Measurements from ENCODE around the gene NEURL4.
A peak's percentile ranks its signal among the peaks of the same experiment; 100 is the strongest.
"Not testable (repeated sequence)": the region's sequence is repeated elsewhere in the genome, so short reads cannot be mapped to it uniquely, and the experiment has no call there.

NEURL4 gene

DNA sequence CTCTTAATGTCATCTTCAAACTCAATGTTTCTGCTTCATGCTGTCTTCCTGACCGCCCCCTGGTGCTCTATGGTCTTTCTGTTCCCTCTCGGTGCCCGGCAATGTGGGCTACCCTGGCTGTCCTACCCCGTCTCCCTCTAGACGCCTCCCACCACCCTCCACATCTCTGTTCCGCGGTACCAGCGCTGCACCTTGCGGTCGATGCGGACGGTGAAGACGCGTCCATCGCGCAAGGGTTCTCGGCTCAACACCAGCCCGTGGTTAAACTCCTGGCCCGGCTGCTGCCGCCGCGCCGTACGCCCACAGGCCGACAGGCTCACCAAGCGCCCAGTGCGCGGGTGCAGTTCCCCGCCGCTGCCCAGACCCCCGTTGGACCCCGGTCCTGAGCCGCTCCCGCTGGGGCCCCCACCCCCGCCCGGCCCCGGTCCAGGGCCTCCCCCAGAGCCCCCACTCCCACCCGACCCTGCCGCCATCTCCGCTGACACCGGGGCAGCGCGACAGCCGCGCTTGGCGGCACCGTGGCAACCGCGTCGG lies at the start of gene NEURL4:
TSS of gene NEURL4 (minus strand) at position 496 of the 534 bp plus-strand sequence. CDS start at position 473, 23 bp downstream.
- peaks cover 4% of the 10 kb centered on the region for H3K27me3 Mint-ChIP-seq (ENCODE audit: low read depth, poor library complexity)
- H3K4me3 Mint-ChIP-seq: peak within 1 kb of the TSS; percentile 99
- H3K27ac Mint-ChIP-seq: peak within 1 kb of the TSS; percentile 99
- H3K9me3 Mint-ChIP-seq: no peaks in the 10 kb centered on the region
- DNase-seq: no peak
- H3K36me3 Mint-ChIP-seq (ENCODE audit: low read depth): no peaks in the 10 kb centered on the region
- TF ChIP-seq, protein P1, sequence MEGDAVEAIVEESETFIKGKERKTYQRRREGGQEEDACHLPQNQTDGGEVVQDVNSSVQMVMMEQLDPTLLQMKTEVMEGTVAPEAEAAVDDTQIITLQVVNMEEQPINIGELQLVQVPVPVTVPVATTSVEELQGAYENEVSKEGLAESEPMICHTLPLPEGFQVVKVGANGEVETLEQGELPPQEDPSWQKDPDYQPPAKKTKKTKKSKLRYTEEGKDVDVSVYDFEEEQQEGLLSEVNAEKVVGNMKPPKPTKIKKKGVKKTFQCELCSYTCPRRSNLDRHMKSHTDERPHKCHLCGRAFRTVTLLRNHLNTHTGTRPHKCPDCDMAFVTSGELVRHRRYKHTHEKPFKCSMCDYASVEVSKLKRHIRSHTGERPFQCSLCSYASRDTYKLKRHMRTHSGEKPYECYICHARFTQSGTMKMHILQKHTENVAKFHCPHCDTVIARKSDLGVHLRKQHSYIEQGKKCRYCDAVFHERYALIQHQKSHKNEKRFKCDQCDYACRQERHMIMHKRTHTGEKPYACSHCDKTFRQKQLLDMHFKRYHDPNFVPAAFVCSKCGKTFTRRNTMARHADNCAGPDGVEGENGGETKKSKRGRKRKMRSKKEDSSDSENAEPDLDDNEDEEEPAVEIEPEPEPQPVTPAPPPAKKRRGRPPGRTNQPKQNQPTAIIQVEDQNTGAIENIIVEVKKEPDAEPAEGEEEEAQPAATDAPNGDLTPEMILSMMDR (IDR thresholded peaks at IDR 0.05): no peak
- peaks cover 47% of the 10 kb centered on the region for H3K4me1 Mint-ChIP-seq

DNA sequence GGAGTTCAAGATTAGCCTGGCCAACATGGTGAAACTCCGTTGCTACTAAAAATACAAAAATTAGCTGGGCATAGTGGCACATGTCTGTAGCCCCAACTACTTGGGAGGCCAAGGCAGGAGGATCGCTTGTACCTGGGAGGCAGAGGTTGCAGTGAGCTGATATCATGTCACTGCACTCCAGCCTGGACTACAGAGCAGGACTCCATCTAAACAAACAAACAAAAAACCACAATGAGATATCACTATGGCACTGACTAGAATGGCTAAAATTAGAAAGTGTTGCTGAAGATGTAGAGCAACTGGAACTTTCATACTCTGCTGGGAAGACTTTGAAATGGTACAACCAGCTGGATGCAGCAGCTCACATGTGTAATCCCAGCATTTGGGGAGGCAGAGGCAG lies 45.2 kb upstream of the NEURL4 start:
- H3K27ac Mint-ChIP-seq: no peak overlapping the region
- no peaks in the 10 kb centered on the region for H3K36me3 Mint-ChIP-seq (ENCODE audit: low read depth)

DNA sequence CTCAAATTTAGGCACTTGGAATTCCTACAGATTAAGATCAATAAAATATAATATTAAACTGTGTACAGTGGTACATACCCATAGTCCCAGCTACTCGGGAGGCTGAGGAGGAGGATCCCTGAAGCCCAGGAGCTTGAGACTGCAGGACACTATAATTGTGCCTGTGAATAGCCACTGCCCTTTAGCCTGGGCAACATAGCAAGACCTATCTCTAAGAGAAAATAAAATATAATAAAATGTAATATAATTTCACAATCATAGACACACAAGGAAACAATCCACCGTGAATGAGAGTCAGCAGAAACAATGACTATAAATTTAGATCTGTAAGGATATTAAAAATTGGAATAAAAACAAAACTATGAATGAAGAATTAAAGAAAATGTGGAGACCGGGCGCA lies 41.7 kb upstream of the NEURL4 start:
- Mint-ChIP-seq H3K27ac (no peak overlapping the region), H3K4me1 (no peaks in the 10 kb centered on the region), H3K27me3 (ENCODE audit: low read depth, poor library complexity) (peaks cover 40% of the 10 kb centered on the region), H3K9me3 (no peaks in the 10 kb centered on the region), H3K4me3 (no peak overlapping the region), H3K36me3 (ENCODE audit: low read depth) (no peaks in the 10 kb centered on the region)
- TF ChIP-seq, protein P1 (IDR thresholded peaks at IDR 0.05): no peak
- DNase-seq: no peak

More for the DNA sequence above, 45.2 kb upstream of the NEURL4 start:
- Mint-ChIP-seq H3K4me1 (no peaks in the 10 kb centered on the region), H3K9me3 (peaks cover 18% of the 10 kb centered on the region), H3K27me3 (ENCODE audit: low read depth, poor library complexity) (peaks cover 50% of the 10 kb centered on the region), H3K4me3 (no peak overlapping the region)
- no peak for DNase-seq
- TF ChIP-seq, protein P1 (IDR thresholded peaks at IDR 0.05): no peak

DNA sequence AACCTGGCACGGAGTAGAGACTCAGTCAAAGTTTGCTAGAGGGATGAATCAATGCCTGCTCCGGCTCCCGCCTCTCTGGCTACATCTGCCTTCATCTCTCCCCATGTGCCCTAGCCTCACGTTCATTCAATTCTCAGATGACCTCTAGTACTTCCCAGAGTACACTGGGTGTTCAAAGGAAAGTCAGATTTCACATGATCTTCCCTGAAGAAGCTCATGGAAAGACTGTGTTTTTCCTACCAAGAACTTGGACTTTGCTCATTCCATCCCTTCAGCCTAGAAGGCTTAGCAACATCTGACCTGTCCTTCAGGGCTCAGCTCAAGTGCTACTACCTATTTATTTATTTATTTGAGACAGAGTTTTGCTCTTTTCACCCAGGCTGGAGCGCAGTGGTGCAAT lies 40.7 kb upstream of the NEURL4 start:
- Mint-ChIP-seq H3K9me3 (no peaks in the 10 kb centered on the region), H3K4me3 (no peak overlapping the region), H3K4me1 (no peaks in the 10 kb centered on the region), H3K27me3 (ENCODE audit: low read depth, poor library complexity) (peaks cover 40% of the 10 kb centered on the region), H3K36me3 (ENCODE audit: low read depth) (no peaks in the 10 kb centered on the region), H3K27ac (no peak overlapping the region)
- DNase-seq: no peak
- TF ChIP-seq, protein P1 (IDR thresholded peaks at IDR 0.05): no peak

DNA sequence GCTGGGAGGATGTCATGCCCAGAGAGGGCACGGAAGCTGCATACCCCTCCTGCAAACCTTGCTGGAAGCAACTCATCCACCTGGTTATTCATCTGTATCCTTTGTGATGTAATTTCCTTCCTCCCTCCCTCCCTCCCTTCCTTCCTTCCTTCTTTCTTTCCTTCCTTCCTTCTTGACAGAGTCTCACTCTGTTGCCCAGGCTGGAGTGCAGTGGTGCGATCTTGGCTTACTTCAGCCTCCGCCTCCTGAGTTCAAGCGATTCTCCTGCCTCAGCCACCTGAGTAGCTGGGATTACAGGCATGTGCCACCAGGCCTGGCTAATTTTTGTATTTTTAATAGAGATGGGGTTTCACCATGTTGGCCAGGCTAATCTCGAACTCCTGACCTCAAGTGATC lies 39.5 kb upstream of the NEURL4 start:
- not testable (repeated sequence) for H3K36me3 Mint-ChIP-seq (ENCODE audit: low read depth); H3K4me1 Mint-ChIP-seq; DNase-seq; H3K27ac Mint-ChIP-seq; H3K9me3 Mint-ChIP-seq; H3K4me3 Mint-ChIP-seq
- peaks cover 33% of the 10 kb centered on the region for H3K27me3 Mint-ChIP-seq (ENCODE audit: low read depth, poor library complexity)

DNA sequence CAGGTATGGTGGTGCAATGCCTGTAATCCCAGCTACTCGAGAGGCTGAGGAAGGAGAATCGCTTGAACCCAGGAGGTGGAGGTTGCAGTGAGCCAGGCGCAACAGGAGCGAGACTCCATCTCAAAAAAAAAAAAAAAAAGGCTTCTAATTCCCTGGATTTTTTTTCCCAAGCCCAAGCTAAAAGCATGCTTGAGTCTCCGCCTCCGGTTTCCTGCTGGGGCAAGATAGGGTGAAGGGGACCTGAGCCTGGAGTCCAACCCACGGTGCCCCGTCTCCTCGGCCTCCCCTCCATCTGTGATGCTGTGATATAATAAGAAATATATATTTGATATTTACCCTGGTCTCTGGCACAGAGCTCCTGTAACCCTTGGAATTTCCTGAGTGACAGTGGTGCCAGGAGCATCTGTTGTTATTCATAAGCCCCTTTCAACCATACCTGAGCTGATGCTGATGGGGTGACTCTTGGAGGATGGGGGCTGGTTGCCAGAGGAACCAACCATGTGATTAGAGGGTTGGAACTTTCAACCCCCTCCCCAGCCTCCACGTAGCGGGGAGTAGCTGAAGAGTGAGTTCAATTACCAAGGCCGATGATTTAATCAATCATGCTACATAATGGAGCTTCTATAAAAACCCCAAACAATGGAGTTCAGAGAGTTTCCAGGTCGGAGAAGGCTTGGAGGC lies 38.9 kb upstream of the NEURL4 start:
- no peaks in the 10 kb centered on the region for H3K9me3 Mint-ChIP-seq
- H3K27me3 Mint-ChIP-seq (ENCODE audit: low read depth, poor library complexity): peaks cover 33% of the 10 kb centered on the region
- TF ChIP-seq, protein P1 (IDR thresholded peaks at IDR 0.05): no peak
- H3K36me3 Mint-ChIP-seq (ENCODE audit: low read depth): no peaks in the 10 kb centered on the region
- H3K4me3 Mint-ChIP-seq: no peak overlapping the region
- no peak for DNase-seq
- H3K27ac Mint-ChIP-seq: no peak overlapping the region
- H3K4me1 Mint-ChIP-seq: no peaks in the 10 kb centered on the region
